Measurements from ENCODE around the gene CYP4A22.
"Not testable (repeated sequence)": the region's sequence is repeated elsewhere in the genome, so short reads cannot be mapped to it uniquely, and the experiment has no call there.

CYP4A22 gene

GRCh38 chr1:47157957-47158356 is 20.7 kb downstream of the CYP4A22 start:
- not testable (repeated sequence) for DNase-seq

DNA sequence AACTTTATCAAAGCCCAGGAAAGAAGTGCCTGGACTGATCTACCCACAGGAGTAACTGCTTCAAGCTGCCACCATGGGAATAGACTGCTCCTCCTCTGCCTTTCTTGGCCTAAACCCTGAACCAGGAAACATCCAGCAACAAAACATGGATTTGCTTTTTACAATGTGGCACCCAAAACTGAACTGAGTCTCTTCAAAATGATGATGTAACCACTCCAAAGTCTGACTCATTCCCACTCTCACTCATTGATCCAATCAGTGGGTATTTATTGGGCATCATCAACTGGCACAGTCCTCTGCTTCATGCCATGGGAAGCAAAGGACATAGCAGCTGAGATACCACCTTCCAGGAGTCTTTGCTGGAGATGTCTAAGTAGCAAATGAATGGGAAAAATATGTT is 23.5 kb downstream of the CYP4A22 start:
- DNase-seq = no peak

DNA sequence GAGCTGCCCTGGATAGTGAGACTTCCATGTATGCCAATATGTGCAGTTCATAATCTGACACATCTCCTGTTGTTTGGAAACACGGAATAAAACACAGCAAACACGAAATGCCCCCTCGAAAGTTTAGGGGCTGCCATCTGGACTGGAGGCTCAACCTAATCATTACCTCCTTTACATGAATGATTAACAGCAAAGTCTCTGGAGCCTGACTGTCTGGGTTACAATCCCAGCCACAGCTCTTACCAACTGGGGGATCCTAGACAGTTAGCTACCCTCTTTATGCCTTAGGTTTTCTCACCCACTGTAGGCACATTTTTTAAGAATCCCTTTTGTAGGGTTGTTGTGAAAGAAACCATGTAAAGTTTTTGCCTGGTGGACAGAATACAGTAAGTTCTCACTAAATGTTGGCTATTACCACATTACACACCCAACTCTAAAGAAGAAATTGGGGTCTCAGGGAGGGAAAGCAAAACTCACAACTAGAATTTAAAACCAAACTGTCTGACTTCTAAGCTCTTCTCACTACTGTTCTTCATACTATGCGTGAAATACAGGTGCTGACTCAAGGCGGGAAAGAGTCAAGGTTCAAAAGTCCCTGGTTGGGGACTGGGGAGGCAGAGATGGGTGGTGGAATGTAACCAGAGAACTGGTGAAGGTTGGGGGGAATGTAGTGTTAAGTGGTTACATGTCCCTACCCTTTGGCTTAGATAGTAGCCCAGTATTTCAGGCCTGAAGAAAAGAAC is 24.2 kb downstream of the CYP4A22 start:
- no peak for DNase-seq

DNA sequence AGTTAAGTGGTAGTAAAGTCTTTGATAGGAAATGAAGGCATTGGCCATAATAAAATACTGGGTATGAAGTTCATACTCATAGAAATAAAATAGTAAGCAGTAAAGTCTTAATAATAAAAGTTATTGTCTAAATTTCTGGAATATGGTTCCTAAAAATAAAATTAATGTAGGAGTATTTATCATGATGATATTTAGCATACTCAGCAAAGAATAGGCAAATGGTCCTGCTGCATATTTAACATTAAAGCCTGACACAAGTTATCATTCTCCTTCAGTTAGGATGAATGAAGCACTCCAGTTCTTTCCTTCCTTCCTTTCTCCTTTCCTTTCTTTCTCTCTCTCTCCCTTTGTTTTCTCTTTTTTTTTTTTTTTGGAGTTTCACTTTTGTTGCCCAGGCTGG is 27.3 kb downstream of the CYP4A22 start:
- no peak for DNase-seq

DNA sequence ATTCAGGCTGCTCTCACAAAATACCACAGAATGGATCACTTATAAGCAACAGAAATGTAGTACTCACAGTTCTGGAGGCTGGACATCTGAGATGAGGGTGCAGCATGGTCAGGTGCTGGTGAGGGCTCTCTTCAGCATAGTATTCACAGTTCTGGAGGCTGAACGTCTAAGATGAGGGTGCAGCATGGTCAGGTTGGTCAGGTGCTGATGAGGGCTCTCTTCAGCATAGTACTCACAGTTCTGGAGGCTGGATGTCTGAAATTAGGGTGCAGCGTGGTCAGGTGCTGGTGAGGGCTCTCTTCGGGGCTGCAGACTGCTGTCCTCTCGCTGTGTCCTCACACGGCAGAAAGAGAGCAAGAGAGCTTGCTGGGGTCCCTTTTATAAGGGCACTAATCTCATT is 35.5 kb downstream of the CYP4A22 start:
- no peak for DNase-seq

- no peak for DNase-seq
Observed at GRCh38 chr1:47174656-47175020, 37.4 kb downstream of the CYP4A22 start.

DNA sequence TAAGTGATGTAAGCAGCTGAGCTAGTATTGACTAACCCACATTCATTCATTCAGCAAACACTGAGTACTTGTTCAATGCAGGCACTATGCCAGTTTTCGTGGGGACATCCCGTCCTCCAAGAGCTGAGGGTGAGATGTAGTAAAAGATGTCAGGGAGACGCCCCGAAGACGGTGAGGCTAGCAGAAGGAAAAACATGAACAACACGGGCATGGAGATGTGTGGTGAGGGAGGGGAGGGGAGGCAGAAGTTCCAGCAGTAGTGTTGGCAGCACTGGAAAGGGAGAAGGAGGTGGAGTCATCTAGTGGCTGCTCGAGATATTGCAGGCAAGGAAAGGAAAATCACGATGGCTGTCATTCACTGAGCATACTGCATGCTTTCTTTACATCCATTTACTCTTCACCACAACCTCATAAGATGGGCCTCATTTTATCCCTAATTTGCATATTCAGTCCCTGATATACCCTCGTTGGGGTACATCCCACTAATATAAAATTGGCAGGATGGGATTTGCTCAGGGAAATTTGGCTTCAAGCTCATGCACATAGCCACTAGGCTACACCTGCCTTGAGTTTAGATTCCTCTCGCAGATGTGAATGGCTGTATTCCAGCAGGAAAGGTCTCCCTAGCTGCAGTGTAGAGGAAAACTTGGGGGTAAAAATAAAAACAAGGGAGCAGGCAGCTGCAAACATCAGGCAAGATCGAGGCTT is 38.1 kb downstream of the CYP4A22 start:
- DNase-seq = peak; percentile 5

- no peak for DNase-seq
Observed at GRCh38 chr1:47178020-47178419, 40.8 kb downstream of the CYP4A22 start.

- DNase-seq = no peak
Observed at GRCh38 chr1:47178654-47179016, 41.4 kb downstream of the CYP4A22 start.

DNA sequence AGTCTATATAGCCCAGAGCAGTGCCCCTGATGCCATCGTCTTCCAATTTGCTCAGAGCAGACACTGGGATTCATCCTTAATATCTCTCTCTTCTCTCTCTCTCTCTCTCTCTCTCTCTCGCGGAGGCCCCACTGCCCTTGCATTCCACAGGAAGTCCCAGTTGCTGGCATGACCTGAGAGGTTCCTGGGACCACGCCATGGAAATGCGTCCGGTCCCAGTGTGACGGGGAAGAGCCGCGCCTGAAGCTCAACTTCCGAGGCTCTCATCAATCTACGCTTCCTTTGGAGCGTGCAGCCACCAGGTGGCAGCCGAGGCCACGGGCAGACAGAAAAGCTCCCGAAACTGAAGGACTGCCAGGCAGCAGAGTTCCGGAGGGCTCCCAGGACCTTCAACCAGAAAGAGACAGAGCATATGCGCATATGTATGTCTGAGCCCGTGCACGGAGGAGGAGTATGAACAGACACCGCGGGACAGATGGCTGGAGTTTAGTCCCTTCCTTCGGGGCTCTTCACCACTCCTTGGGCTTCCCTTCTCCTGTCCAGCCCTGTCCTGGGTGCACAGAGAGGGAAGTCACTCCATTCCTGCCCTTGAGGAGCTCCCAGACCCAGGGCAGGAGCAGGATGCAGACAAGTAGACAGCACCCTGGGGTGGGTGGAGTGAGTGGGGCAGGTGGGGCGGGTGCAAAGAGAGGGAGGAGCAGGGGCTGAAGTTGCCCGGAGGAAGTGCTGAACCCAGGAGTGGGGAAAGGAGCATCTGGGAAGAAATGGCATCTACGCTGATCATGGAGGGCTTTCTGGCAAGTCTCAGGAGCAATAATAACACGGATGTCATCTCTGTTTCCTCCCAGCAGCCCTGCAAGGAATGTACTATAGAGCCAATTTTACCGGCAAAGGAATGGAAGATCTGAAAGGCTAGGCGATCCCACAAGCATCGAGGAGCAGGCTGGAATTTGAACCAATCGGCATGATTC is 42.1 kb downstream of the CYP4A22 start:
- peak; percentile 88 for DNase-seq

DNA sequence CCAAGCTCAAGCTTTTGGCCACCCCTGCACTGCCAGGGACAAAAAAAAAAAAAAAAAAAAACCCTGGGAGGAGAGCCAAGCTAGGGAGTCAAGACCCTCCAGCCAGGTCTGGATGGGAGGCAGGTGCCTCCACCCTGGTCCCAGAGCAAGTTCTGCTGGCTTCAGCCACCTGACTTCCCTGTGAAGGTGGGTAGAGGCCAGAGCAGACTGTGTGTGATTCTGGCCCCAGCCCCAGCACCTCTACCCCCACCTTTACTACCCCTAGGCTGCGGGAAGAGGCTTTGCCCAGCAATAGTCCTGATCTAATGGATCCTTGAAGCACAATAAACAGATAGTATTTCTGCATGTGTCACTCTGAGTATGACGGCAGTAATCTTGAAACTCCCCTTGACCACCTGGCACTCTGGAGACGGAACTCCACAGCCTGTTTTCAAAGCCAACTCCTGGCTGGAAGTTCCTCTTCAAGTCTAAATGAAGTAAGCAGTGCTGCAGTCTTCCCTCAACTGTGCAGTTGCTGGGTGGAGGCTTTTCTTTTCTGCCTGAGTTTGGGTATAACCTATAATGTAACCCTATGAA is 42.8 kb downstream of the CYP4A22 start:
- no peak for DNase-seq

DNA sequence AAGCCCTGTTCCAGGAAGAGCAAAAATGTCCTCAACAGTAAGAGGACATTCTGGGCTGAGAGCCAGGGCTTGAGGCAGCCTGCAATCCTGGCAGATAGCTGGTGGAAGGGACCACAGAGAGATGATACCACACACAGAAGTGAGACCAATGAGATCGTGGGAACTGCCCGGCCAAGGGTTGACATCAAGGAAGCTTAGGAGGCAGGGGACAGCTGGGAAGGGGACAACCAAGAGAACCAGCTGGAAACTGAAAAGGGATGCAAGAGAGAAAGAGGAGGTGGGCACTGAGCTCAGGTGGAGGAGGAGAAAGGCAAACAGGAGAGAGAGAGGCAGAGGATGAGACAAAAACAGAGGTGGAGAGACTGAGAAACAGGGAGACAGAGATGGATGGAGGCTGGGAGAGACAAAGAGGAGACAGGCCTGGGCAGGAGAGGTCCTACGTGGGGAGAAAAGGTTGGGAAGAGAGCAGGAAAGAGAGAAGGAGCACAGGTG is 43.4 kb downstream of the CYP4A22 start:
- no peak for DNase-seq

DNA sequence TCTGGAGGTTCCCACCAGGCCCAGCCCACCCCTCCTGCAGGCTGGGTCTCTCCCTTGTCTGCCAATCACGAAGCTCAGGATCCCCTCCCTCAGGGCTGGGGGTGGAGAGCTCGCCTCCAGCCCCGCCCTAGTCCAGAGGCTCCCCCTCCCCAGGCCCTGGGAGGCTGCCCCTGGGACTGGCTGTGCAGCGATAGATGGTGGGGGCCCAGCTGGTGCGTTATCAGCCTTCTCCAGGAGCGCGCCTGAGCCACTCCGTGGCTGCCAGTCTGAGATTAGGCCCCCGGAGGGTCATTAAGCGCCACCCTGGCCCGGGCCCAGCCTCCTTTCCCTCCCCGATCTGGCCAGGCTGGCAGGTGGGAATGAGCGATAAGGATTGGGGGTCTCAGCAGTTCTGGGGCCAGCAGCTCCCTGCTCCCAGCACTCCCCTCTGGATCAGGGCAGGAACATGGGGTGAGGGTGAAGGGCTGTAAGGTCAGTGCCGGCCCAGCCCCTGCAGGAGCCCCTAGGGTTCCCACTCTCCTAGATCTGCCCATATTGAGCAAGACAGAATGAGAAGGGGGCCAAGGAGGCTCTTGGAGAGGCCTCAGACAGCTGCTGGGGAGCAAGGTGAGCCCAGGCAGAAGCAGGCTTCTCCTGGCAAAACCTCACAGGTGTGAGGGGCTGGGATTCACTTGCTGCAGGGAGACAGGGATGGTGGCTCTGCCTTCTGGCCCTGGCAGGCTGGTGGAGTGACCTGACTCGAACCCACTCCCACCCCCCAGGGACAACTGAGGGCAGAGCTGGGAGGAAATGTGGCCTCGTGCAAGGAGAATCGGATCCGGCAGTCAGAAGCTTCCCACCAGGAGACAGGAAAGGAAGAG is 44.1 kb downstream of the CYP4A22 start:
- DNase-seq = no peak

GRCh38 chr1:47181955-47182675 is 44.9 kb downstream of the CYP4A22 start:
- no peak for DNase-seq

- no peak for DNase-seq
Observed at GRCh38 chr1:47182676-47183235, 45.5 kb downstream of the CYP4A22 start.

DNA sequence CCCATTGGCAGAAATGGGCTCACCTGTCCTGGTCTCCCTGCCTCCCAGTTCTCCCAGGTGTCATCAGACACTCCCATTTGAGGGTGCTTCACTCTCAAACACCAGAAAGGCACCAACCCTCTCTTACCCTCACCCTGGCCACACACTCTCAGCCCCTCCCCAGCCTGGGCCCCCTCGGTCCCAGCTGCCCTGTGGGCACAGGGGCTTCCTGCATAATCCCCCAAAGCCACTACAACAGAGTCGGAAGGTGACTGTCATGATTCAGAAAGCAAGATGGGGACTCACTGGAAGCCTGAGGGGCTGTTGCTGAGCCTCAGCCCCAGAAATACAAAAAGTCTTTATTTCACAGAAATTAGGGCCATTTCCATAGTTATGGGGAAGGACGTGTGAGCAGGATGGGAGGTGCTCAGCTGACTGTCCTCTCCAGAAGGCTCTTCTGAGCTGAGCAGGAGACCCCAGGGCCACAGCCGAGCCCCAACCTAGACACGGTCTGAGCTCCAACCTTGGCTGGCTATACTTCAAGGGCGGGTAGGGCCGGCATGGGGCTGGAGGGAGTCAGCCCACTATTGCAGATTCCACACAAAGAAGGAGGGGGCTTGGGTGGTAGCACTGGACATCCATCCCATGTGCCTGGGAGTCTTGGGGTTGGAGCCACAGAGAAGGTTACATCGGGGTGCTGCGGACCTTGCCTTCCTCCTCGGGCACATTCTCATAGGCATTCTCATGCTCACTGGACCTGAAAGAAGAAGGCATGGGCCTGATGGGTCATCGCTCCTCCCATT is 46.3 kb downstream of the CYP4A22 start:
- DNase-seq = no peak

DNA sequence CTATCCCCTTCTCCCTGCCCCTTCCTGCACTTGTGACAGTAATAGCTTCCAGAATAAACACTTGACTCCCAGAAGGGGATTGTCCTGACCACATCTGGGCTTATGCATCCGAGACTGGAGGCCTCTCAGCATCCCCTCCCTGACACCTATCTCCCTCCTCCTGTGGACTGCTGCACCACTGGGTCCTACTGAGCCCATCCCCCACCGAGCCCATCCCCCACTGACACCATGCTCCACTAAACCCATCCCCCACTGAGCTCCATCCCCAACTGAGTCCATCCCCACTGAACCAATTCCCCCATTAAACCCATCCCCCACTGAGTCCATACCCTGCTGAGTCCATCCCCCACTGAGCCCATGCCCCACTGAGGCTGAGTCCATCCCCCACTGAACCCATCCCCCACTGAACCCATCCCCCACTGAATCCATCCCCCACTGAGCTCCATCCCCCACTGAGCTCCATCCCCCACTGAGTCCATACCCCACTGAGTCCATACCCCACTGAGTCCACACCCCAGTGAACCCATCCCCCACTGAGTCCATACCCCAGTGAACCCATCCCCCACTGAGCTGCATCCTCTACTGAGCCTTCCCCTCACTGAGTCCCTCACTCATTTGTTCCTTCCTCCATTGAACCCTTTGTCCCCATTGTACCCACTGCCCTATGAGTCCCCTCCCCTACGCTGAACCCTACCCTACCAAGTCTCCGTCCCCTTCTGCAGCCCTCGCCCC is 47.0 kb downstream of the CYP4A22 start:
- no peak for DNase-seq

DNA sequence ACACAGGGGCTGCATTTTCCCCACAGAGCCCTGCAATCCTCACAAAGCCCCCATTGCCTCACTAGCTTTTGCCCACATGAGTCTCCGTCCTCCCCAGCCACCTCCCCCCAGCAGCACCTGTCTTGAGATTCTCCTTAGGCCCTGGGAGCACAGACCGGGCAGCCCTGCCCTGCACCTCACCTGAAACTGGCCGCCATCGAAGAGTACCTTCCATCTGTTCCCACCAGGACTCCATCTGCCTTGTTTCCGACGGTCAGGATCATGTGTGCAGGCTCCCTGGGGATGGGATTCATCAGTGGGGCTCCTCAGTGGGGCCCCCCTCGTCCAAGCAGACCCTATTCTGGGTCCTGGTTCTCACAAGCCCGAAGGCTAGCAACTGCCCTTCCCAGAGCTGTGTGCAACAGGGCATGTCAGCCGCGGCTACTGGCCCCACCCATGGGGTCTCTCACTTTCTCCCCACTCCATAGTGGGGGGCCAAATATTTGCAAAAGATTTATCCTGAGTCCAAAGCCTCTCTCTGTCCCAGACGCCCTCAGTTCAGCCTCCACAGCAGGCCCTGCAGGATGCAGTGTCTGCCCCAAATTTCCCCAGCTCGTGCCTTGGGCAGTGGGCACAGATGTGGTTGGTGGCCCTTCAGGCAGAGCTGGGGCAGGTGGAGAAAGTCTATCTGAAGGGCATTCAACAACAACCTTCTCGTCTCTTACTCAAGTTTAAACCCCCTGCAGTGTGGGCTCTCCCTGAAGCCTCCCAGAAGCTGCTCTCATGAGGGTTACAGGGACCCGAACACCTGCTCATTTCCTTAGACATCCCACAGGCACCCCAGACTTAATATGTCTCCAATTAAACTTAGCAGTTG is 47.8 kb downstream of the CYP4A22 start:
- DNase-seq = no peak

Data from NCI-H446 treated with DMSO at 0.1 percent for 48 hours (cell line).